ENCODE measurements around the gene JTB.

DNA sequence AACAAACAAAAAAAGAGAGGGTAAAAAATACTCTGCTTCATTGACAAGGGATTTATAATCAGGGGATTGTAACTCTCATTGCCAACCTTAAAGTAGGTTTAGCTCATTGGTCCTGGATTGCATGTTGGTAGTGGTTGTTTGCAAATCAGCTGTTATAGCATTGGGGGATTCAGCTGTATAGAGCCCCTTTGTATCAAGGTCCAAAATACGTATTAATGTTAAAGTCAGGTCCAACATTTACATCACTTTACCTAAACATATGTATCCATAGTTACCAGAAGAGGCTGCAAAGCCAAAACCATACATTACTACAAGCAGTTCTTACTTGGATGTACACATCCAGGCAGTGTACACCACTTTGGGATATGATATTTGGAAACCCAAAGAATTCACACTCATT is 42.5 kb upstream of the JTB start:
- TF ChIP-seq, protein P1, sequence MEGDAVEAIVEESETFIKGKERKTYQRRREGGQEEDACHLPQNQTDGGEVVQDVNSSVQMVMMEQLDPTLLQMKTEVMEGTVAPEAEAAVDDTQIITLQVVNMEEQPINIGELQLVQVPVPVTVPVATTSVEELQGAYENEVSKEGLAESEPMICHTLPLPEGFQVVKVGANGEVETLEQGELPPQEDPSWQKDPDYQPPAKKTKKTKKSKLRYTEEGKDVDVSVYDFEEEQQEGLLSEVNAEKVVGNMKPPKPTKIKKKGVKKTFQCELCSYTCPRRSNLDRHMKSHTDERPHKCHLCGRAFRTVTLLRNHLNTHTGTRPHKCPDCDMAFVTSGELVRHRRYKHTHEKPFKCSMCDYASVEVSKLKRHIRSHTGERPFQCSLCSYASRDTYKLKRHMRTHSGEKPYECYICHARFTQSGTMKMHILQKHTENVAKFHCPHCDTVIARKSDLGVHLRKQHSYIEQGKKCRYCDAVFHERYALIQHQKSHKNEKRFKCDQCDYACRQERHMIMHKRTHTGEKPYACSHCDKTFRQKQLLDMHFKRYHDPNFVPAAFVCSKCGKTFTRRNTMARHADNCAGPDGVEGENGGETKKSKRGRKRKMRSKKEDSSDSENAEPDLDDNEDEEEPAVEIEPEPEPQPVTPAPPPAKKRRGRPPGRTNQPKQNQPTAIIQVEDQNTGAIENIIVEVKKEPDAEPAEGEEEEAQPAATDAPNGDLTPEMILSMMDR (IDR thresholded peaks at IDR 0.05): no peak
- no peak for TF ChIP-seq POLR2A (IDR thresholded peaks at IDR 0.05)

All from esophagus squamous epithelium (tissue), 4 donors.